K562 (cell line): Measurements from ENCODE around the gene NAA80. TPM values are rescaled to one million over a fixed set of nuclear protein-coding genes. Genes with fewer than 3 reads are reported as not detected.

Experiments used
- ATF3 ChIP-seq, 2 experiments: fragments of 450-650 bp in 1 of 2; sonication (generic) in 1 of 2; formaldehyde crosslinking in 1 of 2; IDR thresholded peaks in 1 of 2; conservative IDR thresholded peaks in 1 of 2; 2 replicates each; pipeline versions ENCODE4 v1.6.1 to v1.8.1; 2016 to 2023; ENCODE audit warnings: mild to moderate bottlenecking in 2 of 2, moderate library complexity in 2 of 2, inconsistent platforms in 1 of 2, missing genetic modification reagents in 1 of 2
- BMI1 ChIP-seq: fragments of 150-350 bp; IDR thresholded peaks from 2 replicates; pipeline ENCODE4 v1.6.1; 2014; ENCODE audit warnings: low read length
- CBX5 ChIP-seq: IDR thresholded peaks from 2 replicates; pipeline ENCODE4 v1.6.1; 2014; ENCODE audit warnings: low read depth, borderline replicate concordance
- CTBP1 ChIP-seq: fragments of 450-650 bp; IDR thresholded peaks from 2 replicates; pipeline ENCODE4 v1.6.1; 2016; ENCODE audit warnings: borderline replicate concordance
- EP300 ChIP-seq: IDR thresholded peaks from 2 replicates; pipeline ENCODE4 v1.6.1; 2012; ENCODE audit warnings: low read length, improper control_type of control experiment
- FOXA1 ChIP-seq: fragments of 450-650 bp; IDR thresholded peaks from 2 replicates; pipeline ENCODE4 v1.6.1; 2016; ENCODE audit warnings: mild to moderate bottlenecking, borderline replicate concordance
- HDGF ChIP-seq: fragments of 450-650 bp; IDR thresholded peaks from 2 replicates; pipeline ENCODE4 v1.6.1; 2016
- HEY1 ChIP-seq: fragments of 250-450 bp; sonication (Bioruptor Pico); IDR thresholded peaks from 2 replicates; pipeline ENCODE4 v1.5.0; 2020; ENCODE audit warnings: mild to moderate bottlenecking, moderate library complexity, borderline replicate concordance
- MAX ChIP-seq: sonication (generic); formaldehyde crosslinking; IDR thresholded peaks from 2 replicates; pipeline ENCODE4 v1.9.0; 2022; ENCODE audit warnings: mild to moderate bottlenecking, missing genetic modification reagents
- MTA3 ChIP-seq: fragments of 450-650 bp; formaldehyde crosslinking; IDR thresholded peaks from 2 replicates; pipeline ENCODE4 v1.6.1; 2017; ENCODE audit warnings: mild to moderate bottlenecking, borderline replicate concordance
- NR2C1 ChIP-seq, 2 experiments: fragments of 450-650 bp; IDR thresholded peaks; 2 replicates each; pipeline ENCODE4 v1.6.1; 2017; ENCODE audit warnings: mild to moderate bottlenecking in 2 of 2, antibody characterized with exemption in 1 of 2, inconsistent platforms in 1 of 2, missing compliant biosample characterization in 1 of 2, missing genetic modification characterization in 1 of 2
- PHF8 ChIP-seq: fragments of 200-600 bp; sonication (generic); IDR thresholded peaks from 2 replicates; pipeline ENCODE4 v1.6.1; 2012; ENCODE audit warnings: mixed run types, mild to moderate bottlenecking, inconsistent platforms, low read length, moderate library complexity, borderline replicate concordance
- ZEB2 ChIP-seq: fragments of 450-650 bp; IDR thresholded peaks from 2 replicates; pipeline ENCODE4 v1.6.1; 2016
- ZNF140 ChIP-seq: fragments of 250-450 bp; sonication (Bioruptor Pico); IDR thresholded peaks from 2 replicates; pipeline ENCODE4 v1.8.0; 2021; ENCODE audit warnings: moderate library complexity, mild to moderate bottlenecking, inconsistent platforms
- ZNF518B ChIP-seq: fragments of 250-450 bp; sonication (Bioruptor Pico); IDR thresholded peaks from 2 replicates; pipeline ENCODE4 v1.5.0; 2021; ENCODE audit warnings: mild to moderate bottlenecking, moderate library complexity
- ZNF589 ChIP-seq: fragments of 200-800 bp; sonication (Bioruptor generic); IDR thresholded peaks from 2 replicates; pipeline ENCODE4 v1.6.1; 2016; ENCODE audit warnings: low read depth, missing genetic modification characterization, missing compliant biosample characterization
- ZNF707 ChIP-seq: fragments of 250-450 bp; sonication (Bioruptor Pico); conservative IDR thresholded peaks from 2 replicates; pipeline ENCODE4 v1.8.0; 2022; ENCODE audit warnings: inconsistent platforms, mild to moderate bottlenecking, moderate library complexity
- polyA plus RNA-seq, 8 experiments: library from polyadenylated mRNA; depleted of rRNA in 4 of 8; stranded (reverse) in 5 of 8; unstranded in 3 of 8; fragments of >200 nt; fragmentation: Nextera tagmentation in 2 of 8; fragmentation: Illumina TruSeq in 1 of 8; extraction: Ambion mirVana in 2 of 8; extraction: Trizol in 1 of 8; gene quantifications; 2 replicates each; pipeline versions ENCODE4 v1.2.1 to v1.2.3, GENCODE V29; 2011 to 2014; ENCODE audit warnings: inconsistent platforms in 1 of 8, missing spikeins in 1 of 8
- total RNA-seq, 7 experiments: library from RNA; depleted of rRNA in 6 of 7; stranded (reverse); fragments of >200 nt in 6 of 7; fragmentation: Illumina TruSeq in 2 of 7; extraction: Trizol in 2 of 7; gene quantifications; 2 replicates each; pipeline versions ENCODE4 v1.2.1 to v1.2.3, GENCODE V29; 2011 to 2021; ENCODE audit warnings: low replicate concordance in 1 of 7

The NAA80 gene
- total and polyA plus RNA-seq, 9 of the 15 experiments (the other 6 are each of a cell fraction or from before 2014, with no cell fraction given), result 0.82 to 24.0 (median 8.6) TPM

- TF ChIP-seq MTA3 (0 out of 2 replicates have a peak, but pooled peaks have one; percentile 12), EP300 (0 out of 2 replicates have a peak, but pooled peaks have one; percentile 24), FOXA1 (no peak), ZNF140 (CRISPR knock-in tag) (no peak), ZNF589 (CRISPR knock-in tag) (no peak), PHF8 (peak; percentile 66; the same call in 1 of the 2 replicates), MAX (CRISPR knock-in tag) (no peak), BMI1 (no peak), ZNF518B (CRISPR knock-in tag) (no peak), CBX5 (no peak), NR2C1 (IDR thresholded peaks at IDR 0.05) (no peak), NR2C1 (tag; IDR thresholded peaks at IDR 0.05) (no peak), HDGF (no peak), ZNF707 (CRISPR knock-in tag) (no peak), ZEB2 (no peak), ATF3 (IDR thresholded peaks at IDR 0.05) (peak; percentile 37; the same call in 1 of the 2 replicates), ATF3 (CRISPR knock-in tag; conservative IDR thresholded peaks at IDR 0.05) (no peak), HEY1 (no peak), CTBP1 (peak; percentile 83; the same call in 1 of the 2 replicates)
Observed at GRCh38 chr3:50321336-50322114, 22.3 kb upstream of the NAA80 start (continued).
